Tibial artery (tissue), 4 donors: ENCODE measurements around the gene MXRA5.
"Not testable (repeated sequence)": the region's sequence is repeated elsewhere in the genome, so short reads cannot be mapped to it uniquely, and the experiment has no call there.

Experiments used
- DNase-seq, 2 donors: peaks; one replicate each; pipeline ENCODE4 v3.0.0-alpha.2; 2019
- H3K27ac ChIP-seq, 2 donors: fragments of 200-600 bp; sonication (generic) in 1 of 2; 1 replicate in 1 of 2; 2 replicates in 1 of 2; pipeline ENCODE4 v1.5.1; 2018 to 2019; ENCODE audit warnings: mild to moderate bottlenecking in 1 of 2
- H3K27me3 ChIP-seq, 2 donors: fragments of 200-600 bp; sonication (generic) in 1 of 2; one replicate each; pipeline versions ENCODE4 v1.5.1 to v1.6.0; 2016 to 2019
- H3K36me3 ChIP-seq, 3 donors: fragments of 200-600 bp; sonication (generic) in 2 of 3; one replicate each; pipeline ENCODE4 v1.5.1; 2016 to 2019; ENCODE audit warnings: mild to moderate bottlenecking in 2 of 3
- H3K4me1 ChIP-seq, 4 donors: fragments of 200-600 bp; sonication (generic) in 2 of 4; 1 replicate in 3 of 4; 2 replicates in 1 of 4; pipeline ENCODE4 v1.5.1; 2016 to 2019
- H3K4me3 ChIP-seq, 2 donors: fragments of 200-600 bp; sonication (generic) in 1 of 2; 1 replicate in 1 of 2; 2 replicates in 1 of 2; pipeline ENCODE4 v1.5.1; 2018 to 2019; ENCODE audit warnings: mild to moderate bottlenecking in 2 of 2
- H3K9me3 ChIP-seq, 3 donors: fragments of 200-600 bp; sonication (generic) in 1 of 3; one replicate each; pipeline ENCODE4 v1.5.1; 2016 to 2019
- intact Hi-C: fragments of 100-400 bp; cut with DNase I; formaldehyde crosslinking; loops from one replicate; pipeline ENCODE4 v1.15.0; 2023; ENCODE audit warnings: low total_unique reads
- TF ChIP-seq, protein P1 (sequence below), 2 experiments: fragments of 200-600 bp in 1 of 2; fragments of 450-650 bp in 1 of 2; IDR thresholded peaks; one replicate each; pipeline ENCODE4 v1.5.1; 2017 to 2019; ENCODE audit warnings: antibody characterized with exemption in 2 of 2, mild to moderate bottlenecking in 1 of 2, moderate library complexity in 1 of 2

The MXRA5 gene

DNA sequence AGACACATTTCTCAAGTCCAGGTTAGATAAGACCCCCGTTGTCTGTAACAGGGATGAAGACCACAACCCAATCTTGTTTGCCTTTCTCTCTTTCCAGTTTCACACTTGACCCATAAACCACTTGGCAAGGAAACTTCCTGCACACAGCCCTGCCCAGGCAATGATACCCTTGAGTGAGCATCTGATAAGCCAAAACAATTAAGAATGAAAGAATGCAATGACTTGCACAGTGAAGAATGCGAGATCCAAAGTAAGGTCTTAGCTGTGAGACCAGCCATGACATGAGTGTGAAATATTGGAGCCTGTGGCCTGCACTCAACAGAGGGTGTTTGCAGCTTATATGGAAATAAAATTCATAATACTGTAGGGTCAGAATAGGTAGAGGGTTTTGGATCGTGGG, 37.9 kb upstream of the MXRA5 start:
- H3K27me3 ChIP-seq: no peaks in the 10 kb centered on the region
- no peak for DNase-seq

DNA sequence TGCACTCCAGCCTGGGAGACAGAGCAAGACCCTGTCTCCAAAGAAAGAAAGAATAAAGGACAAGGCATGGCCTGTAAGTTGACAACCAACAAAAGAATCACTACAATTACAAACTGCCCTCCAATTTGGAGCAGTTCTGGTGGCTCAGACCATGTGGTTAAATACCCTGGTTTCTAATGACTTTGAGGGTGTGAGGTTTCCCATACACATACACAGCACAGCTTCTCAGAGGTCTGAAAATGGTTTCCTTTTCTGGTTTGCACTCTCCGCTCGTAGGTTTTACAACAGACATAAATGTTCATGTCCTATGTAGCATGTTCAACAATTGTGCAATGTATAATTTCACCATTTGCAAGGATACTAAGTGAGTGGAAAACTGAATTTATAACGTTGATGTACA, 34.2 kb upstream of the MXRA5 start:
- TF ChIP-seq, protein P1, sequence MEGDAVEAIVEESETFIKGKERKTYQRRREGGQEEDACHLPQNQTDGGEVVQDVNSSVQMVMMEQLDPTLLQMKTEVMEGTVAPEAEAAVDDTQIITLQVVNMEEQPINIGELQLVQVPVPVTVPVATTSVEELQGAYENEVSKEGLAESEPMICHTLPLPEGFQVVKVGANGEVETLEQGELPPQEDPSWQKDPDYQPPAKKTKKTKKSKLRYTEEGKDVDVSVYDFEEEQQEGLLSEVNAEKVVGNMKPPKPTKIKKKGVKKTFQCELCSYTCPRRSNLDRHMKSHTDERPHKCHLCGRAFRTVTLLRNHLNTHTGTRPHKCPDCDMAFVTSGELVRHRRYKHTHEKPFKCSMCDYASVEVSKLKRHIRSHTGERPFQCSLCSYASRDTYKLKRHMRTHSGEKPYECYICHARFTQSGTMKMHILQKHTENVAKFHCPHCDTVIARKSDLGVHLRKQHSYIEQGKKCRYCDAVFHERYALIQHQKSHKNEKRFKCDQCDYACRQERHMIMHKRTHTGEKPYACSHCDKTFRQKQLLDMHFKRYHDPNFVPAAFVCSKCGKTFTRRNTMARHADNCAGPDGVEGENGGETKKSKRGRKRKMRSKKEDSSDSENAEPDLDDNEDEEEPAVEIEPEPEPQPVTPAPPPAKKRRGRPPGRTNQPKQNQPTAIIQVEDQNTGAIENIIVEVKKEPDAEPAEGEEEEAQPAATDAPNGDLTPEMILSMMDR (IDR thresholded peaks at IDR 0.05): no peak
- no peaks in the 10 kb centered on the region for H3K27me3 ChIP-seq
- no peak for DNase-seq
- intact Hi-C loops: no loop called here
- no peak overlapping the region for H3K4me3 ChIP-seq
- H3K27ac ChIP-seq: no peak overlapping the region
- no peaks in the 10 kb centered on the region for H3K9me3 ChIP-seq
- H3K4me1 ChIP-seq: no peaks in the 10 kb centered on the region
- H3K36me3 ChIP-seq: no peaks in the 10 kb centered on the region

More for the DNA sequence above, 37.9 kb upstream of the MXRA5 start:
- intact Hi-C loops: no loop called here
- Histone ChIP-seq H3K27ac (no peak overlapping the region), H3K36me3 (no peaks in the 10 kb centered on the region), H3K4me1 (no peaks in the 10 kb centered on the region), H3K4me3 (no peak overlapping the region), H3K9me3 (no peaks in the 10 kb centered on the region)
- TF ChIP-seq, protein P1 (IDR thresholded peaks at IDR 0.05): no peak

DNA sequence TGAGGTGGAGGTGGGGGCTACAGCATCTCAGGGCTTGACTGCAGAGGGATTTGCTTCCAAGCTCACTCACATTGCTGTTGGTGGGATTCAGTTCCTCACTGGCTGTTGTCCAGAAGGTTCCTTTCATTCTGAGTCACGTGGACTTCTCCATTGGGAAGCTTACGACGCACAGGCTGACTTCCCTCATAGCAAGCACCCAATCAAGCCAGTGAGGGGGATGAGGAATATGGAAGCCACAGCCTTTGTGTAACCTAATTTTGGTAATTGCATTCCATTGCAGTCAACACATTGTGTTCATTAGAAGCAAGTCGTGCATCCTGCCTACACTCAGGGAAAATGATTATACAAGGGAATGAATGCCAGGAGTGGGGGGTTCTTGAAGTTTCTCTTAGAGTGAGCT, 32.7 kb upstream of the MXRA5 start:
- Histone ChIP-seq H3K36me3 (no peaks in the 10 kb centered on the region), H3K27me3 (no peaks in the 10 kb centered on the region), H3K27ac (no peak overlapping the region), H3K9me3 (no peaks in the 10 kb centered on the region), H3K4me3 (no peak overlapping the region), H3K4me1 (no peaks in the 10 kb centered on the region)
- intact Hi-C loops: no loop called here
- TF ChIP-seq, protein P1 (IDR thresholded peaks at IDR 0.05): no peak
- no peak for DNase-seq

DNA sequence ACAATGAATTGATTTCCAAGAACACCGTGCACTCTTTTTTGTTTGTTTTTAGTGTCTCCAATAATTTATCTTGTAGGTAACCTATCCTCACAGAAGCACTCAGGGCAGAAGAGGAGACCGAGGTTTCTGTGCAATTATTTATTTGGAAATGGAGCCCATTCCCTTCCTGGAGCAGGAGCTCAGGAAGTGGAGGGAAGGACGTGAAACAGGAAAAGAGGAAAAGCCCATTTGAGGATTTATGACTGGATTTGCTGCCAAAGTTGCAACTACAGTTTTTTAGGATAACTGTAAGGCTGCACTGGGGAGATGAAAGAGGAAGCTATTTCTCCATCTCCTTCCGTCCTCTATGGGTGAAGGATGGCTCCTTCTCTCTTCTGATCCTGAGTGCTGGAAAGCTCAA, 31.7 kb upstream of the MXRA5 start:
- intact Hi-C loops: no loop called here
- no peaks in the 10 kb centered on the region for H3K27me3 ChIP-seq
- TF ChIP-seq, protein P1 (IDR thresholded peaks at IDR 0.05): no peak
- no peak overlapping the region for H3K27ac ChIP-seq
- no peak for DNase-seq
- no peak overlapping the region for H3K4me3 ChIP-seq
- no peaks in the 10 kb centered on the region for H3K36me3 ChIP-seq
- no peaks in the 10 kb centered on the region for H3K9me3 ChIP-seq
- H3K4me1 ChIP-seq: no peaks in the 10 kb centered on the region

DNA sequence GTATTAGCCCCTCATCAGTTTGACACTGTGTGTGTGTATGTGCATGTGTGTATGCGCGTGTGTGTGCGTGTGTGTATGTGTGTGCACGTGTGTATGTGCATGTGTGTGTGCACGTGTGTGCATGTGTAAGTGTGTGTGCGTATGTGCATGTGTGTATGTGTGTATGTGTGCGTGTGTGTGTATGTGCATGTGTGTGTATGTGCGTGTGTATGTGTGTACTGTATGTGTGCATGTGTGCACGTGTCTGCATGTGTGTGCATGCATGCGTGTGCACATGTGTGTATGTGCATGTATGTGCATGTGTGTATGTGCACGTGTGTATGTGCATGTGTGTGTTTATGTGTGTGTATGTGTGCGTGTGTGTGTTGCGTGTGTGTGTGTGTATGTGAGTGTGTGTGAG, 31.1 kb upstream of the MXRA5 start:
- TF ChIP-seq, protein P1 (IDR thresholded peaks at IDR 0.05): no peak

DNA sequence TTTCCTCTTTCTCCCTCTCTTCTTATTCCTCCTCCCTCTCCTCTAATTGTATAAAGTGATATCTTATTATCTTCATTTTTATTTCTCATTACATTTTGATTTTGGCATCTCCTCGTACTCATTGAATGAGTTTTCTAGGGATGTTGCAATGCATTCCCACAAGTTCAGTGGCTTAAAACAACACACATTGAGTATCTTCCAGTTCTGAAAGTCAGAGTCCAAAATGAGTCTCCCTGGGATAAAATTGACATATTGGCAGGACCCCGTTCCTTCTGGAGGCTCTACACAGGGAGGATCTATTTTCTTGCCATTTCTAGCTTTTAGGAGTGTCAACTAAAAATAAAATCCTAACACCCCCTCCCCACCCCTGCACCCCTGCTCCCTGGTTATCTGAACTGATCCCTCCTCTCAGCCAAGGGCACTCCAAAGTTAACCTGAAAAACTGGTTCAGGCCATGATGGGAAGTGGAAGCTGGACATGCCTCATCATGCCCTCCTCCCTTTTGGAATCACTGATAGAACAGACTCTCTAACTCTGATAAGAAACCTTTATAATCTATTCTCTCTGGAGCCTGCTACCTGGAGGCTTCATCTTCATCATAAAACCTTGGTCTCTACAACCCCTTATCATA, 29.5 kb upstream of the MXRA5 start:
- H3K27ac ChIP-seq, H3K4me3 ChIP-seq, H3K4me1 ChIP-seq, H3K27me3 ChIP-seq, intact Hi-C loops, H3K36me3 ChIP-seq, DNase-seq, H3K9me3 ChIP-seq: not testable (repeated sequence)

More for the DNA sequence above, 31.1 kb upstream of the MXRA5 start:
- DNase-seq: no peak
- no peak overlapping the region for H3K27ac ChIP-seq
- H3K4me3 ChIP-seq: no peak overlapping the region
- no peaks in the 10 kb centered on the region for H3K9me3 ChIP-seq
- H3K27me3 ChIP-seq: no peaks in the 10 kb centered on the region
- H3K4me1 ChIP-seq: no peaks in the 10 kb centered on the region
- no peaks in the 10 kb centered on the region for H3K36me3 ChIP-seq
- intact Hi-C loops: no loop called here
